ENCODE results near the gene FAM174C. TPM values are rescaled to one million over a fixed set of nuclear protein-coding genes. Genes with fewer than 3 reads are reported as not detected.

The FAM174C gene
- polyA plus RNA-seq, 1 of the 3 experiments (the other 2 are of a cell fraction), result 78.0 TPM

GRCh38 chr19:1260749-1261537 is 14.4 kb upstream of the FAM174C start:
- peak overlapping the region; percentile 89 to 92 for H3K27ac ChIP-seq (ENCODE audit: low read depth in 2 of 2, low read length in 1 of 2)
- TF ChIP-seq CHD2 (IDR thresholded peaks at IDR 0.05; ENCODE audit: low read length, partially characterized antibody) (peak; percentile 63), ELF1 (IDR thresholded peaks at IDR 0.05) (0 out of 2 replicates have a peak, but pooled peaks have one; percentile 13), GABPA (IDR thresholded peaks at IDR 0.05; ENCODE audit: low read depth) (peak; percentile 41; the same call in 1 of the 2 replicates), MXI1 (IDR thresholded peaks at IDR 0.05; ENCODE audit: low read depth, low read length) (peak; percentile 74), EP300 (IDR thresholded peaks at IDR 0.05; ENCODE audit: borderline replicate concordance in 1 of 2, low read depth in 1 of 2, low read length in 1 of 2) (no peak), POLR2AphosphoS5 (IDR thresholded peaks at IDR 0.05; ENCODE audit: low read depth, low read length) (peak; percentile 21; the same call in 1 of the 2 replicates), SIN3A (IDR thresholded peaks at IDR 0.05; ENCODE audit: borderline replicate concordance, low read depth, low read length) (peak; percentile 64; the same call in 1 of the 2 replicates), CTCF (IDR thresholded peaks at IDR 0.05) (no peak), NRF1 (IDR thresholded peaks at IDR 0.05; ENCODE audit: low read depth, low read length) (peak; percentile 85), IRF3 (IDR thresholded peaks at IDR 0.05; ENCODE audit: low read depth, low read length) (peak; percentile 85), TEAD4 (IDR thresholded peaks at IDR 0.05; ENCODE audit: borderline replicate concordance, insufficient read depth) (no peak)
- TF ChIP-seq, protein P1, sequence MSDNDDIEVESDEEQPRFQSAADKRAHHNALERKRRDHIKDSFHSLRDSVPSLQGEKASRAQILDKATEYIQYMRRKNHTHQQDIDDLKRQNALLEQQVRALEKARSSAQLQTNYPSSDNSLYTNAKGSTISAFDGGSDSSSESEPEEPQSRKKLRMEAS (IDR thresholded peaks at IDR 0.05; ENCODE audit: low read depth), result peak; percentile 36; the same call in 1 of the 2 replicates
- TF ChIP-seq, protein P2, sequence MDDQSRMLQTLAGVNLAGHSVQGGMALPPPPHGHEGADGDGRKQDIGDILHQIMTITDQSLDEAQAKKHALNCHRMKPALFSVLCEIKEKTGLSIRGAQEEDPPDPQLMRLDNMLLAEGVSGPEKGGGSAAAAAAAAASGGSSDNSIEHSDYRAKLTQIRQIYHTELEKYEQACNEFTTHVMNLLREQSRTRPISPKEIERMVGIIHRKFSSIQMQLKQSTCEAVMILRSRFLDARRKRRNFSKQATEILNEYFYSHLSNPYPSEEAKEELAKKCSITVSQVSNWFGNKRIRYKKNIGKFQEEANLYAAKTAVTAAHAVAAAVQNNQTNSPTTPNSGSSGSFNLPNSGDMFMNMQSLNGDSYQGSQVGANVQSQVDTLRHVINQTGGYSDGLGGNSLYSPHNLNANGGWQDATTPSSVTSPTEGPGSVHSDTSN (IDR thresholded peaks at IDR 0.05), result peak; percentile 99
- 0 out of 2 replicates have a peak overlapping the region, but pooled peaks have one; percentile 51 for H2AFZ ChIP-seq (ENCODE audit: low read depth)
- H3K4me3 ChIP-seq (ENCODE audit: low read depth in 2 of 2, low read length in 1 of 2), result peak overlapping the region; percentile 72 to 86
- DNase-seq, result peak; percentile 97
- no peaks in the 10 kb centered on the region for H3K9me3 ChIP-seq
- H4K20me1 ChIP-seq (ENCODE audit: insufficient read depth), result peaks cover 30% of the 10 kb centered on the region
- H3K9me2 ChIP-seq, result no peaks in the 10 kb centered on the region
- H3K79me2 ChIP-seq (ENCODE audit: insufficient read depth), result peaks cover 37% of the 10 kb centered on the region
- peak overlapping the region; percentile 100 for H3K4me2 ChIP-seq
- peaks cover 54 to 55% of the 10 kb centered on the region in 2 experiments for H3K4me1 ChIP-seq (ENCODE audit: control insufficient read depth in 1 of 2, insufficient read depth in 2 of 2, low read depth in 1 of 2, low read length in 1 of 2)
- peaks cover 15 to 27% of the 10 kb centered on the region in 2 experiments for H3K36me3 ChIP-seq (replicated peaks in 1 of 2; ENCODE audit: control insufficient read depth in 1 of 2, insufficient read depth in 2 of 2, low read length in 1 of 2)
- WGBS (ENCODE audit: low lambda C conversion rate), result 2% methylated on average over 45 of the region's 83 CpGs
- no peaks in the 10 kb centered on the region for H3K27me3 ChIP-seq (ENCODE audit: insufficient read depth)
- CTCF ChIA-PET, result interaction anchor here (0.6 to 18.6 kb wide), 5 partner anchors 8 to 54 kb away, joined by 3 to 594 read pairs (median 3); partner anchors contain the start of genes ATP5F1D, CIRBP and MIDN
- peak overlapping the region; percentile 96 for H3K9ac ChIP-seq
- POLR2A ChIA-PET, result interaction anchor here (0.8 to 4.8 kb wide), 5 partner anchors 8 to 17 kb away, joined by 3 to 34 read pairs (median 7); partner anchors contain the start of gene CIRBP
- peaks cover 50% of the 10 kb centered on the region for H3F3A ChIP-seq (replicated peaks; ENCODE audit: insufficient read depth)

Data from SK-N-SH (cell line).